ENCODE results near the gene PEX7. TPM values are rescaled to one million over a fixed set of nuclear protein-coding genes. Genes with fewer than 3 reads are reported as not detected.

The PEX7 gene
- total and polyA plus RNA-seq, 10 of the 15 experiments (the other 5 are each of a cell fraction or from before 2014, with no cell fraction given), result 0.58 to 12.4 (median 8.8) TPM

- peak within 1 kb of the TSS; percentile 94 for H3K4me2 ChIP-seq (ENCODE audit: control insufficient read depth, insufficient read depth)
- no peaks in the 10 kb centered on the region for H3K27me3 ChIP-seq (replicated peaks in 1 of 2; ENCODE audit: control insufficient read depth in 2 of 2, insufficient read depth in 2 of 2, low read length in 1 of 2)
- no TSS peak for BruUV-seq (replicated peaks)
- no peaks in the 10 kb centered on the region for H4K20me1 ChIP-seq (ENCODE audit: control insufficient read depth, insufficient read depth)
- in situ Hi-C loops (cut with MboI) (loop anchor here (5.0 to 10.0 kb wide), 2 partner anchors 150 to 508 kb away; partner anchors contain the start of gene BCLAF1), intact Hi-C loops (cut with micrococcal nuclease; ENCODE audit: unreplicated experiment) (loop anchor here (1.0 to 5.0 kb wide), 4 partner anchors 41 to 200 kb away; no protein-coding TSS in a partner anchor)
- H3K27ac ChIP-seq (ENCODE audit: control insufficient read depth, insufficient read depth), result peak within 1 kb of the TSS; percentile 98
- WGBS (ENCODE audit: insufficient coverage, insufficient replicate concordance, low lambda C conversion rate, missing lambda C conversion rate), result under 1% methylated on average over 84 of the region's 89 CpGs
- ChIA-PET SMC1A (ENCODE audit: uncharacterized antibody, unreplicated experiment) (interaction anchor here (0.6 to 13.3 kb wide), 33 partner anchors 11 to 209 kb away, joined by 3 to 446 read pairs (median 5); no protein-coding TSS in a partner anchor), RAD21 (ENCODE audit: unreplicated experiment) (interaction anchor here (0.8 to 12.6 kb wide), 55 partner anchors 8 to 503 kb away, joined by 3 to 405 read pairs (median 5); partner anchors contain the start of gene BCLAF1), POLR2A (interaction anchor here (0.6 to 10.1 kb wide), 18 partner anchors 20 to 949 kb away, joined by 3 to 265 read pairs (median 4); partner anchors contain the start of genes BCLAF1 and PEX7), CTCF (interaction anchor here (0.7 to 9.8 kb wide), 71 partner anchors 8 to 507 kb away, joined by 3 to 411 read pairs (median 5); partner anchors contain the start of gene BCLAF1)
- DNase-seq (ENCODE audit: low read depth, low spot score) (no peak), ATAC-seq (peak; percentile 76), FAIRE-seq (no peak)
- H3K4me3 ChIP-seq, result peak within 1 kb of the TSS; percentile 71
- peak within 1 kb of the TSS; percentile 88 for H2AFZ ChIP-seq (ENCODE audit: control insufficient read depth, low read depth, low read length)
- H3K9me3 ChIP-seq (replicated peaks; ENCODE audit: control insufficient read depth, insufficient read depth, low read length), result no peaks in the 10 kb centered on the region
- peak within 1 kb of the TSS; percentile 90 for H3K9ac ChIP-seq (ENCODE audit: control insufficient read depth, insufficient read depth, low read length)
- H3K79me2 ChIP-seq (ENCODE audit: control insufficient read depth, insufficient read depth, low read length), result peaks cover 60% of the 10 kb centered on the region
- H3K36me3 ChIP-seq (ENCODE audit: control insufficient read depth in 2 of 2, insufficient read depth in 2 of 2, low read length in 1 of 2), result peaks cover 0 to 1% of the 10 kb centered on the region in 2 experiments; a peak in 1 of 4 replicates
- peaks cover 6% of the 10 kb centered on the region for H3K4me1 ChIP-seq (ENCODE audit: control insufficient read depth, insufficient read depth, low read length)
- no peak for TF ChIP-seq HSF1 (IDR thresholded peaks at IDR 0.05; ENCODE audit: low read depth, low read length)
- peak; percentile 78 for TF ChIP-seq SMC3 (IDR thresholded peaks at IDR 0.05; ENCODE audit: borderline replicate concordance, low read length)
- TF ChIP-seq ATF2 (IDR thresholded peaks at IDR 0.05; ENCODE audit: low read length), result no peak
- TF ChIP-seq E2F4 (IDR thresholded peaks at IDR 0.05; ENCODE audit: low read depth, low read length), result peak; percentile 62; the same call in 1 of the 2 replicates
- no peak; the same call in 1 of the 2 replicates for TF ChIP-seq FOXM1 (IDR thresholded peaks at IDR 0.05; ENCODE audit: low read depth, low read length)
- no peak; the same call in 1 of the 2 replicates for TF ChIP-seq NR2C1 (IDR thresholded peaks at IDR 0.05)
- no peak for TF ChIP-seq HDAC6 (IDR thresholded peaks at IDR 0.05; ENCODE audit: unreplicated experiment)
- TF ChIP-seq RAD51 (IDR thresholded peaks at IDR 0.05), result no peak
- TF ChIP-seq TBL1XR1 (IDR thresholded peaks at IDR 0.05; ENCODE audit: low read depth, low read length), result no peak; the same call in 1 of the 2 replicates
- TF ChIP-seq SP1 (IDR thresholded peaks at IDR 0.05; ENCODE audit: low read depth, low read length), result no peak
- peak; percentile 72 for TF ChIP-seq BACH1 (IDR thresholded peaks at IDR 0.05; ENCODE audit: borderline replicate concordance)
- TF ChIP-seq EZH2 (IDR thresholded peaks at IDR 0.05; ENCODE audit: borderline replicate concordance, control insufficient read depth, low read depth, low read length), result no peak
- peak; percentile 79; the same call in 1 of the 2 replicates for TF ChIP-seq NBN (IDR thresholded peaks at IDR 0.05)
- TF ChIP-seq SUZ12 (IDR thresholded peaks at IDR 0.05; ENCODE audit: unreplicated experiment), result no peak
- peak; percentile 78 for TF ChIP-seq POLR2AphosphoS5 (IDR thresholded peaks at IDR 0.05; ENCODE audit: low read length)
- no peak for TF ChIP-seq KLF5 (IDR thresholded peaks at IDR 0.05; ENCODE audit: partially characterized antibody)
Observed at GRCh38 chr6:136792410-136793262, 29.8 kb upstream of the PEX7 start, which contains the start of gene MAP3K5. TSS of gene MAP3K5 (minus strand) at chr6:136792477. CDS start at chr6:136792157, 320 bp downstream.
